HEK293 (cell line): ENCODE results near the gene NAALADL2.

Source experiments
- CTCF ChIA-PET: fragments of 350-600 bp; formaldehyde crosslinking; extraction: SDS; loops from one replicate; lab custom pipeline; 2021; ENCODE audit warnings: antibody characterized with exemption; lab: Yijun Ruan, JAX
- POLR2A ChIA-PET: fragments of 300-600 bp; formaldehyde crosslinking; extraction: SDS; loops from one replicate; lab custom pipeline; 2020; ENCODE audit warnings: antibody characterized with exemption, inconsistent platforms; lab: Yijun Ruan, JAX
- H3K27ac ChIP-seq: fragments of 200-500 bp; sonication (Bioruptor generic); 2 replicates; pipeline ENCODE4 v1.5.1; 2014; ENCODE audit warnings: low read depth, low read length, control low read depth, inconsistent platforms; ENCODE audit errors: extremely low read depth
- H3K36me3 ChIP-seq, 2 experiments: fragments of 200-500 bp in 1 of 2; sonication (Bioruptor generic) in 1 of 2; 1 replicate in 1 of 2; 2 replicates in 1 of 2; pipeline ENCODE4 v1.5.1; 2014 to 2017; ENCODE audit warnings: inconsistent platforms in 2 of 2, low read length in 2 of 2; ENCODE audit not compliant: control insufficient read depth in 2 of 2, insufficient read depth in 1 of 2
- H3K4me1 ChIP-seq: fragments of 200-500 bp; sonication (Bioruptor generic); 2 replicates; pipeline ENCODE4 v1.5.1; 2014; ENCODE audit warnings: mild to moderate bottlenecking, low read length, inconsistent platforms; ENCODE audit not compliant: control insufficient read depth, insufficient read depth
- H3K4me3 ChIP-seq: 2 replicates; pipeline ENCODE4 v1.5.1; 2011; ENCODE audit warnings: low read depth, mild to moderate bottlenecking, control low read depth, low read length, moderate library complexity
- H3K9me3 ChIP-seq: fragments of 200-500 bp; sonication (Bioruptor generic); 2 replicates; pipeline ENCODE4 v1.5.1; 2014; ENCODE audit warnings: low read depth, low read length, inconsistent platforms; ENCODE audit not compliant: control insufficient read depth, insufficient read depth
- GLI2 ChIP-seq: fragments of 450-650 bp; formaldehyde crosslinking; IDR thresholded peaks from 2 replicates; pipeline ENCODE4; 2017; ENCODE audit warnings: missing biosample characterization, missing genetic modification characterization, low read depth, borderline replicate concordance
- GLIS2 ChIP-seq: fragments of 450-650 bp; formaldehyde crosslinking; IDR thresholded peaks from 2 replicates; pipeline ENCODE4 v1.5.1; 2016; ENCODE audit warnings: missing biosample characterization, missing genetic modification characterization
- OSR2 ChIP-seq: fragments of 450-650 bp; formaldehyde crosslinking; IDR thresholded peaks from 2 replicates; pipeline ENCODE4 v1.5.1; 2016; ENCODE audit warnings: missing biosample characterization, missing genetic modification characterization
- SETDB1 ChIP-seq: IDR thresholded peaks from one replicate; pipeline ENCODE4 v1.6.1; 2017; ENCODE audit warnings: mild to moderate bottlenecking, low read length, moderate library complexity, mixed read lengths; ENCODE audit not compliant: insufficient read length
- ZBTB1 ChIP-seq: fragments of 450-650 bp; formaldehyde crosslinking; IDR thresholded peaks from 2 replicates; pipeline ENCODE4 v1.5.1; 2016; ENCODE audit warnings: missing biosample characterization, missing genetic modification characterization
- ZBTB17 ChIP-seq: fragments of 450-650 bp; formaldehyde crosslinking; IDR thresholded peaks from 2 replicates; pipeline ENCODE4 v1.5.1; 2016; ENCODE audit warnings: missing biosample characterization, missing genetic modification characterization
- ZBTB48 ChIP-seq: fragments of 450-650 bp; formaldehyde crosslinking; IDR thresholded peaks from 2 replicates; pipeline ENCODE4 v1.5.1; 2016; ENCODE audit warnings: missing biosample characterization, missing genetic modification characterization
- ZBTB6 ChIP-seq: fragments of 450-650 bp; formaldehyde crosslinking; IDR thresholded peaks from 2 replicates; pipeline ENCODE4 v1.5.1; 2017; ENCODE audit warnings: missing biosample characterization, missing genetic modification characterization
- ZFP3 ChIP-seq: fragments of 450-650 bp; formaldehyde crosslinking; IDR thresholded peaks from 2 replicates; pipeline ENCODE4 v1.5.1; 2016; ENCODE audit warnings: low read depth, missing biosample characterization, missing genetic modification characterization
- ZFP41 ChIP-seq: fragments of 450-650 bp; formaldehyde crosslinking; IDR thresholded peaks from 2 replicates; pipeline ENCODE4 v1.5.1; 2016; ENCODE audit warnings: missing biosample characterization, missing genetic modification characterization, borderline replicate concordance
- ZNF157 ChIP-seq: fragments of 450-650 bp; formaldehyde crosslinking; IDR thresholded peaks from 2 replicates; pipeline ENCODE4 v1.5.1; 2016; ENCODE audit warnings: missing biosample characterization, missing genetic modification characterization
- ZNF175 ChIP-seq: fragments of 450-650 bp; formaldehyde crosslinking; IDR thresholded peaks from 2 replicates; pipeline ENCODE4 v1.5.1; 2016; ENCODE audit warnings: missing biosample characterization, missing genetic modification characterization
- ZNF214 ChIP-seq: fragments of 450-650 bp; formaldehyde crosslinking; IDR thresholded peaks from 2 replicates; pipeline ENCODE4 v1.5.1; 2017; ENCODE audit warnings: missing biosample characterization, mild to moderate bottlenecking, missing genetic modification characterization, borderline replicate concordance
- ZNF23 ChIP-seq: fragments of 450-650 bp; formaldehyde crosslinking; IDR thresholded peaks from 2 replicates; pipeline ENCODE4 v1.5.1; 2016; ENCODE audit warnings: missing biosample characterization, missing genetic modification characterization, borderline replicate concordance
- ZNF280C ChIP-seq: fragments of 450-650 bp; formaldehyde crosslinking; IDR thresholded peaks from 2 replicates; pipeline ENCODE4 v1.5.1; 2016; ENCODE audit warnings: missing biosample characterization, missing genetic modification characterization
- ZNF354C ChIP-seq: fragments of 450-650 bp; formaldehyde crosslinking; IDR thresholded peaks from 2 replicates; pipeline ENCODE4 v1.5.1; 2016; ENCODE audit warnings: missing biosample characterization, missing genetic modification characterization, low read depth, borderline replicate concordance
- ZNF37A ChIP-seq: fragments of 450-650 bp; IDR thresholded peaks from 2 replicates; pipeline ENCODE4 v1.5.1; 2018; ENCODE audit warnings: missing biosample characterization, missing genetic modification characterization
- ZNF391 ChIP-seq: fragments of 450-650 bp; formaldehyde crosslinking; IDR thresholded peaks from 2 replicates; pipeline ENCODE4 v1.5.1; 2016; ENCODE audit warnings: low read depth, missing biosample characterization, missing genetic modification characterization, borderline replicate concordance
- ZNF433 ChIP-seq: fragments of 450-650 bp; formaldehyde crosslinking; IDR thresholded peaks from 2 replicates; pipeline ENCODE4 v1.5.1; 2016; ENCODE audit warnings: missing biosample characterization, missing genetic modification characterization, low read depth
- ZNF561 ChIP-seq: fragments of 450-650 bp; IDR thresholded peaks from 2 replicates; pipeline ENCODE4 v1.5.1; 2018; ENCODE audit warnings: missing biosample characterization, missing genetic modification characterization, borderline replicate concordance
- ZNF629 ChIP-seq: fragments of 450-650 bp; formaldehyde crosslinking; IDR thresholded peaks from 2 replicates; pipeline ENCODE4 v1.5.1; 2017; ENCODE audit warnings: missing biosample characterization, missing genetic modification characterization
- ZNF785 ChIP-seq: fragments of 450-650 bp; formaldehyde crosslinking; IDR thresholded peaks from 2 replicates; pipeline ENCODE4 v1.5.1; 2016; ENCODE audit warnings: missing biosample characterization, missing genetic modification characterization
- ZNF830 ChIP-seq: fragments of 450-650 bp; IDR thresholded peaks from 2 replicates; pipeline ENCODE4 v1.5.0; 2018; ENCODE audit warnings: missing biosample characterization, missing genetic modification characterization, low read depth, mild to moderate bottlenecking, moderate library complexity
- ZSCAN23 ChIP-seq: fragments of 450-650 bp; formaldehyde crosslinking; IDR thresholded peaks from 2 replicates; pipeline ENCODE4 v1.5.1; 2016; ENCODE audit warnings: missing biosample characterization, missing genetic modification characterization
- TF ChIP-seq, protein P1 (sequence below): fragments of 450-650 bp; formaldehyde crosslinking; IDR thresholded peaks from 2 replicates; pipeline ENCODE4 v1.5.1; 2016; ENCODE audit warnings: missing biosample characterization, missing genetic modification characterization
- TF ChIP-seq, protein P2 (sequence below): fragments of 450-650 bp; formaldehyde crosslinking; IDR thresholded peaks from 2 replicates; pipeline ENCODE4 v1.5.1; 2016; ENCODE audit warnings: missing biosample characterization, missing genetic modification characterization
- TF ChIP-seq, protein P3 (sequence below): fragments of 450-650 bp; formaldehyde crosslinking; IDR thresholded peaks from 2 replicates; pipeline ENCODE4 v1.5.1; 2017; ENCODE audit warnings: missing biosample characterization, missing genetic modification characterization
- TF ChIP-seq, protein P4 (sequence below): fragments of 450-650 bp; formaldehyde crosslinking; IDR thresholded peaks from 2 replicates; pipeline ENCODE4 v1.5.1; 2016; ENCODE audit warnings: missing biosample characterization, missing genetic modification characterization, borderline replicate concordance

The NAALADL2 gene

DNA sequence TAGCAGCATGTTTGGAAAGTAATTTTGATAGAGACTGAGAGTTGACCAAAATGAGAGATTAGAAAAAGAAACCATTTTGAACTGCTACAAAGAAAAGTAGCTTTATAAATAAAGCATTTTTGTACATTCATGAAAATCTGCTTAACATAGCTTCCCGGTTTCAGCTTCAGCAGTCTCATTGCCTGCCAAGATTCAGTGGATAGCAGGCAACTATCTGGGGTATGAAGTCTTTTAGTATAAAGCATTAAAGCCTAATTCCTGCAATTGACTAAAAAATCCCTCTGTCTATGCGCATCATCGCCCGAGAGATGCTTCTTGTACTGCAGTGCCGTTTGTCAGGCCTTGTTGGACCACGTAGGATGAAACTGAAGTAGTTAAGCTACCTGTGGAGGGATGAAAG, 588.4 kb downstream of the NAALADL2 start (continued):
- TF ChIP-seq, protein P1, sequence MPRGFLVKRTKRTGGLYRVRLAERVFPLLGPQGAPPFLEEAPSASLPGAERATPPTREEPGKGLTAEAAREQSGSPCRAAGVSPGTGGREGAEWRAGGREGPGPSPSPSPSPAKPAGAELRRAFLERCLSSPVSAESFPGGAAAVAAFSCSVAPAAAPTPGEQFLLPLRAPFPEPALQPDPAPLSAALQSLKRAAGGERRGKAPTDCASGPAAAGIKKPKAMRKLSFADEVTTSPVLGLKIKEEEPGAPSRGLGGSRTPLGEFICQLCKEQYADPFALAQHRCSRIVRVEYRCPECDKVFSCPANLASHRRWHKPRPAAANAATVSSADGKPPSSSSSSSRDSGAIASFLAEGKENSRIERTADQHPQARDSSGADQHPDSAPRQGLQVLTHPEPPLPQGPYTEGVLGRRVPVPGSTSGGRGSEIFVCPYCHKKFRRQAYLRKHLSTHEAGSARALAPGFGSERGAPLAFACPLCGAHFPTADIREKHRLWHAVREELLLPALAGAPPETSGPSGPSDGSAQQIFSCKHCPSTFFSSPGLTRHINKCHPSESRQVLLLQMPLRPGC (tag by site-specific recombination) = no peak
- TF ChIP-seq ZNF629 (tag by site-specific recombination) (no peak), ZNF157 (tag by site-specific recombination) (no peak), ZBTB17 (no peak), ZBTB1 (no peak), ZNF175 (tag by site-specific recombination) (no peak), ZNF561 (no peak), ZSCAN23 (no peak), GLIS2 (tag by site-specific recombination) (no peak), ZNF830 (tag by site-specific recombination) (no peak)

GRCh38 chr3:175453361-175453760, 594.2 kb downstream of the NAALADL2 start:
- ChIA-PET POLR2A (no interaction called here), CTCF (no interaction called here)
- no peaks in the 10 kb centered on the region for H3K9me3 ChIP-seq

GRCh38 chr3:175456466-175456865, 597.3 kb downstream of the NAALADL2 start:
- Histone ChIP-seq H3K4me3 (no peak overlapping the region), H3K9me3 (no peaks in the 10 kb centered on the region), H3K27ac (no peak overlapping the region), H3K4me1 (no peaks in the 10 kb centered on the region), H3K36me3 (no peaks in the 10 kb centered on the region)
- CTCF ChIA-PET = no interaction called here
- POLR2A ChIA-PET = no interaction called here
- TF ChIP-seq ZBTB6 (tag by site-specific recombination) (no peak), ZNF37A (no peak), ZNF280C (tag by site-specific recombination) (no peak), GLI2 (no peak), ZNF23 (tag by site-specific recombination) (no peak), SETDB1 (no peak)
- TF ChIP-seq, protein P2, sequence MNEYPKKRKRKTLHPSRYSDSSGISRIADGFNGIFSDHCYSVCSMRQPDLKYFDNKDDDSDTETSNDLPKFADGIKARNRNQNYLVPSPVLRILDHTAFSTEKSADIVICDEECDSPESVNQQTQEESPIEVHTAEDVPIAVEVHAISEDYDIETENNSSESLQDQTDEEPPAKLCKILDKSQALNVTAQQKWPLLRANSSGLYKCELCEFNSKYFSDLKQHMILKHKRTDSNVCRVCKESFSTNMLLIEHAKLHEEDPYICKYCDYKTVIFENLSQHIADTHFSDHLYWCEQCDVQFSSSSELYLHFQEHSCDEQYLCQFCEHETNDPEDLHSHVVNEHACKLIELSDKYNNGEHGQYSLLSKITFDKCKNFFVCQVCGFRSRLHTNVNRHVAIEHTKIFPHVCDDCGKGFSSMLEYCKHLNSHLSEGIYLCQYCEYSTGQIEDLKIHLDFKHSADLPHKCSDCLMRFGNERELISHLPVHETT (tag by site-specific recombination) = no peak

More at GRCh38 chr3:175453361-175453760, 594.2 kb downstream of the NAALADL2 start:
- Histone ChIP-seq H3K27ac (no peak overlapping the region), H3K36me3 (no peaks in the 10 kb centered on the region), H3K4me3 (no peak overlapping the region), H3K4me1 (no peaks in the 10 kb centered on the region)
- no peak for TF ChIP-seq ZNF785
- TF ChIP-seq ZBTB48 (tag by site-specific recombination) = no peak
- TF ChIP-seq ZNF214 = no peak
- TF ChIP-seq ZNF354C (tag by site-specific recombination) = no peak
- no peak for TF ChIP-seq ZNF391 (tag by site-specific recombination)
- TF ChIP-seq, protein P3, sequence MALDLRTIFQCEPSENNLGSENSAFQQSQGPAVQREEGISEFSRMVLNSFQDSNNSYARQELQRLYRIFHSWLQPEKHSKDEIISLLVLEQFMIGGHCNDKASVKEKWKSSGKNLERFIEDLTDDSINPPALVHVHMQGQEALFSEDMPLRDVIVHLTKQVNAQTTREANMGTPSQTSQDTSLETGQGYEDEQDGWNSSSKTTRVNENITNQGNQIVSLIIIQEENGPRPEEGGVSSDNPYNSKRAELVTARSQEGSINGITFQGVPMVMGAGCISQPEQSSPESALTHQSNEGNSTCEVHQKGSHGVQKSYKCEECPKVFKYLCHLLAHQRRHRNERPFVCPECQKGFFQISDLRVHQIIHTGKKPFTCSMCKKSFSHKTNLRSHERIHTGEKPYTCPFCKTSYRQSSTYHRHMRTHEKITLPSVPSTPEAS (tag by site-specific recombination) = no peak
- TF ChIP-seq ZNF433 = no peak
- TF ChIP-seq OSR2 (tag by site-specific recombination) = no peak
- TF ChIP-seq ZFP41 (tag by site-specific recombination) = no peak
- TF ChIP-seq, protein P4, sequence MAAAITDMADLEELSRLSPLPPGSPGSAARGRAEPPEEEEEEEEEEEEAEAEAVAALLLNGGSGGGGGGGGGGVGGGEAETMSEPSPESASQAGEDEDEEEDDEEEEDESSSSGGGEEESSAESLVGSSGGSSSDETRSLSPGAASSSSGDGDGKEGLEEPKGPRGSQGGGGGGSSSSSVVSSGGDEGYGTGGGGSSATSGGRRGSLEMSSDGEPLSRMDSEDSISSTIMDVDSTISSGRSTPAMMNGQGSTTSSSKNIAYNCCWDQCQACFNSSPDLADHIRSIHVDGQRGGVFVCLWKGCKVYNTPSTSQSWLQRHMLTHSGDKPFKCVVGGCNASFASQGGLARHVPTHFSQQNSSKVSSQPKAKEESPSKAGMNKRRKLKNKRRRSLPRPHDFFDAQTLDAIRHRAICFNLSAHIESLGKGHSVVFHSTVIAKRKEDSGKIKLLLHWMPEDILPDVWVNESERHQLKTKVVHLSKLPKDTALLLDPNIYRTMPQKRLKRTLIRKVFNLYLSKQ (tag by site-specific recombination) = no peak
- no peak for TF ChIP-seq ZFP3 (tag by site-specific recombination)
- TF ChIP-seq, protein P2 (tag by site-specific recombination) = no peak
